ENCODE measurements around the gene C1orf122. TPM values are rescaled to one million over a fixed set of nuclear protein-coding genes. Genes with fewer than 3 reads are reported as not detected.

The C1orf122 gene
- total RNA-seq, 2 donors from 2014 or later = 21.1 to 21.8 TPM

GRCh38 chr1:37782491-37782890 is 25.1 kb upstream of the C1orf122 start:
- DNase-seq (no peak), ATAC-seq (replicated peaks in 1 of 2) (no peak)
- no peak overlapping the region for H3K27ac Mint-ChIP-seq
- H3K4me1 Mint-ChIP-seq (ENCODE audit: low read depth) = peaks cover 3% of the 10 kb centered on the region
- no peaks in the 10 kb centered on the region for H3K36me3 Mint-ChIP-seq (ENCODE audit: insufficient read depth in 2 of 2)
- H3K9me3 Mint-ChIP-seq = no peaks in the 10 kb centered on the region
- peaks cover 38% of the 10 kb centered on the region for H3K27me3 Mint-ChIP-seq (ENCODE audit: low read depth)
- no peak overlapping the region for H3K4me3 Mint-ChIP-seq

- ATAC-seq (replicated peaks in 1 of 2) = no peak
- H3K9me3 Mint-ChIP-seq = no peaks in the 10 kb centered on the region
These were observed 14.5 kb upstream of the C1orf122 start for GRCh38 chr1:37792943-37793686.

GRCh38 chr1:37793773-37794371 is 13.7 kb upstream of the C1orf122 start, which contains the start of gene MANEAL:
Gene MANEAL (plus strand): TSS chr1:37793847. CDS start chr1:37794183, 336 bp downstream.
- H3K27me3 Mint-ChIP-seq (ENCODE audit: low read depth) = peaks cover 43% of the 10 kb centered on the region
- H3K27ac Mint-ChIP-seq = no peak within 1 kb of the TSS
- H3K36me3 Mint-ChIP-seq (ENCODE audit: insufficient read depth in 2 of 2) = peaks cover 0 to 2% of the 10 kb centered on the region in 2 donors
- ATAC-seq (replicated peaks in 1 of 2) (peak; percentile 81 to 86), DNase-seq (peak; percentile 52 to 65)
- peaks cover 20% of the 10 kb centered on the region for H3K4me1 Mint-ChIP-seq (ENCODE audit: low read depth)
- H3K9me3 Mint-ChIP-seq = no peaks in the 10 kb centered on the region
- H3K4me3 Mint-ChIP-seq = peak within 1 kb of the TSS; percentile 72 to 84

More at GRCh38 chr1:37792943-37793686, 14.5 kb upstream of the C1orf122 start:
- peaks cover 51% of the 10 kb centered on the region for H3K27me3 Mint-ChIP-seq (ENCODE audit: low read depth)
- no peak for DNase-seq
- peak overlapping the region; percentile 46 to 56 for H3K4me3 Mint-ChIP-seq
- no peak overlapping the region for H3K27ac Mint-ChIP-seq
- peaks cover 0 to under 1% of the 10 kb centered on the region in 2 donors for H3K36me3 Mint-ChIP-seq (ENCODE audit: insufficient read depth in 2 of 2)
- H3K4me1 Mint-ChIP-seq (ENCODE audit: low read depth) = peaks cover 20% of the 10 kb centered on the region

GRCh38 chr1:37794372-37795339 is 12.9 kb upstream of the C1orf122 start:
- DNase-seq (no peak), ATAC-seq (replicated peaks in 1 of 2) (peak; percentile 54 to 59)
- Mint-ChIP-seq H3K27ac (peak overlapping the region; percentile 41), H3K27me3 (ENCODE audit: low read depth) (peaks cover 39% of the 10 kb centered on the region), H3K4me1 (ENCODE audit: low read depth) (peaks cover 20% of the 10 kb centered on the region), H3K36me3 (ENCODE audit: insufficient read depth in 2 of 2) (peaks cover 2 to 3% of the 10 kb centered on the region in 2 donors), H3K9me3 (no peaks in the 10 kb centered on the region), H3K4me3 (peak overlapping the region; percentile 56 to 84)

GRCh38 chr1:37795340-37796125 is 12.1 kb upstream of the C1orf122 start:
- ATAC-seq (replicated peaks in 1 of 2) = no peak
- H3K27me3 Mint-ChIP-seq (ENCODE audit: low read depth) = peaks cover 30% of the 10 kb centered on the region
- peaks cover 20% of the 10 kb centered on the region for H3K4me1 Mint-ChIP-seq (ENCODE audit: low read depth)
- H3K36me3 Mint-ChIP-seq (ENCODE audit: insufficient read depth in 2 of 2) = peaks cover 2 to 3% of the 10 kb centered on the region in 2 donors
- peak; percentile 41 to 47 for DNase-seq
- H3K4me3 Mint-ChIP-seq = peak overlapping the region; percentile 56 to 84
- no peaks in the 10 kb centered on the region for H3K9me3 Mint-ChIP-seq
- peak overlapping the region; percentile 41 for H3K27ac Mint-ChIP-seq

- Mint-ChIP-seq H3K36me3 (ENCODE audit: insufficient read depth in 2 of 2) (peaks cover 7 to 14% of the 10 kb centered on the region in 2 donors), H3K4me1 (ENCODE audit: low read depth) (peaks cover 20% of the 10 kb centered on the region), H3K27ac (no peak overlapping the region), H3K9me3 (no peaks in the 10 kb centered on the region), H3K27me3 (ENCODE audit: low read depth) (peaks cover 12% of the 10 kb centered on the region), H3K4me3 (no peak overlapping the region)
- DNase-seq = no peak
- ATAC-seq (replicated peaks in 1 of 2) = no peak
These were observed 9.7 kb upstream of the C1orf122 start for GRCh38 chr1:37797750-37798345.

GRCh38 chr1:37802439-37802838 is 5.2 kb upstream of the C1orf122 start:
- Mint-ChIP-seq H3K4me1 (ENCODE audit: low read depth) (peaks cover 15% of the 10 kb centered on the region), H3K9me3 (no peaks in the 10 kb centered on the region), H3K27ac (no peak overlapping the region), H3K36me3 (ENCODE audit: insufficient read depth in 2 of 2) (peaks cover 17 to 25% of the 10 kb centered on the region in 2 donors), H3K27me3 (ENCODE audit: low read depth) (no peaks in the 10 kb centered on the region), H3K4me3 (no peak overlapping the region)
- ATAC-seq (replicated peaks in 1 of 2) (no peak), DNase-seq (no peak)

GRCh38 chr1:37807220-37807554 is 403 bp upstream of the C1orf122 start:
- H3K27ac Mint-ChIP-seq = peak overlapping the region; percentile 84
- no peak for ATAC-seq (replicated peaks in 1 of 2)
- no peak for DNase-seq
- H3K4me1 Mint-ChIP-seq (ENCODE audit: low read depth) = peaks cover 42% of the 10 kb centered on the region
- no peaks in the 10 kb centered on the region for H3K27me3 Mint-ChIP-seq (ENCODE audit: low read depth)
- no peaks in the 10 kb centered on the region for H3K9me3 Mint-ChIP-seq
- H3K36me3 Mint-ChIP-seq (ENCODE audit: insufficient read depth in 2 of 2) = peaks cover 15 to 19% of the 10 kb centered on the region in 2 donors
- peak overlapping the region; percentile 87 to 94 for H3K4me3 Mint-ChIP-seq

GRCh38 chr1:37808369-37809319 is 1.1 kb downstream of the C1orf122 start:
- peak; percentile 68 to 72 for DNase-seq
- H3K27me3 Mint-ChIP-seq (ENCODE audit: low read depth) = no peaks in the 10 kb centered on the region
- ATAC-seq (replicated peaks in 1 of 2) = peak; percentile 69 to 72
- H3K27ac Mint-ChIP-seq = peak overlapping the region; percentile 89
- H3K4me3 Mint-ChIP-seq = peak overlapping the region; percentile 84 to 96
- peaks cover 42% of the 10 kb centered on the region for H3K4me1 Mint-ChIP-seq (ENCODE audit: low read depth)
- H3K36me3 Mint-ChIP-seq (ENCODE audit: insufficient read depth in 2 of 2) = peaks cover 7 to 14% of the 10 kb centered on the region in 2 donors
- no peaks in the 10 kb centered on the region for H3K9me3 Mint-ChIP-seq

- Mint-ChIP-seq H3K27ac (peak overlapping the region; percentile 14), H3K36me3 (ENCODE audit: insufficient read depth in 2 of 2) (peaks cover 4 to 7% of the 10 kb centered on the region in 2 donors), H3K4me3 (no peak overlapping the region), H3K4me1 (ENCODE audit: low read depth) (peaks cover 42% of the 10 kb centered on the region), H3K9me3 (no peaks in the 10 kb centered on the region), H3K27me3 (ENCODE audit: low read depth) (no peaks in the 10 kb centered on the region)
- no peak for ATAC-seq (replicated peaks in 1 of 2)
- no peak for DNase-seq
These were observed 2.4 kb downstream of the C1orf122 start for GRCh38 chr1:37809942-37810341.

GRCh38 chr1:37811027-37811655 is 3.6 kb downstream of the C1orf122 start:
- peak overlapping the region in 1 of 2 donors; percentile 28 for H3K4me3 Mint-ChIP-seq
- DNase-seq = peak; percentile 73 to 78
- peaks cover 7 to 9% of the 10 kb centered on the region in 2 donors for H3K36me3 Mint-ChIP-seq (ENCODE audit: insufficient read depth in 2 of 2)
- ATAC-seq (replicated peaks in 1 of 2) = peak in 1 of 2 donors; percentile 14
- H3K9me3 Mint-ChIP-seq = no peaks in the 10 kb centered on the region
- peak overlapping the region; percentile 56 for H3K27ac Mint-ChIP-seq
- no peaks in the 10 kb centered on the region for H3K27me3 Mint-ChIP-seq (ENCODE audit: low read depth)
- peaks cover 38% of the 10 kb centered on the region for H3K4me1 Mint-ChIP-seq (ENCODE audit: low read depth)
